ENCODE measurements around the gene PEBP1.
"Not testable (repeated sequence)": the region's sequence is repeated elsewhere in the genome, so short reads cannot be mapped to it uniquely, and the experiment has no call there.

DNA sequence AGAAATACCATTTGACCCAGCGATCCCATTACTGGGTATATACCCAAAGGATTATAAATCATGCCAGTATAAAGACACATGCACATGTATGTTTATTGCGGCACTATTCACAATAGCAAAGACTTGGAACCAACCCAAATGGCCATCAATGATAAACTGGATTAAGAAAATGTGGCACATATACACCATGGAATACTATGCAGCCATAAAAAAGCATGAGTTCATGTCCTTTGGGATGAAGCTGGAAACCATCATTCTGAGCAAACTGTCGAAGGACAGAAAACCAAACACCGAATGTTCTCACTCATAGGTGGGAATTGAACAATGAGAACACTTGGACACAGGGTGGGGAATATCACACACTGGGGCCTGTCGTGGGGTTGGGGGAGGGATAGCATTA is 6.5 kb upstream of the PEBP1 start:
- TF ChIP-seq, protein P1, sequence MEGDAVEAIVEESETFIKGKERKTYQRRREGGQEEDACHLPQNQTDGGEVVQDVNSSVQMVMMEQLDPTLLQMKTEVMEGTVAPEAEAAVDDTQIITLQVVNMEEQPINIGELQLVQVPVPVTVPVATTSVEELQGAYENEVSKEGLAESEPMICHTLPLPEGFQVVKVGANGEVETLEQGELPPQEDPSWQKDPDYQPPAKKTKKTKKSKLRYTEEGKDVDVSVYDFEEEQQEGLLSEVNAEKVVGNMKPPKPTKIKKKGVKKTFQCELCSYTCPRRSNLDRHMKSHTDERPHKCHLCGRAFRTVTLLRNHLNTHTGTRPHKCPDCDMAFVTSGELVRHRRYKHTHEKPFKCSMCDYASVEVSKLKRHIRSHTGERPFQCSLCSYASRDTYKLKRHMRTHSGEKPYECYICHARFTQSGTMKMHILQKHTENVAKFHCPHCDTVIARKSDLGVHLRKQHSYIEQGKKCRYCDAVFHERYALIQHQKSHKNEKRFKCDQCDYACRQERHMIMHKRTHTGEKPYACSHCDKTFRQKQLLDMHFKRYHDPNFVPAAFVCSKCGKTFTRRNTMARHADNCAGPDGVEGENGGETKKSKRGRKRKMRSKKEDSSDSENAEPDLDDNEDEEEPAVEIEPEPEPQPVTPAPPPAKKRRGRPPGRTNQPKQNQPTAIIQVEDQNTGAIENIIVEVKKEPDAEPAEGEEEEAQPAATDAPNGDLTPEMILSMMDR (IDR thresholded peaks at IDR 0.05) = not testable (repeated sequence)
- TF ChIP-seq POLR2A (IDR thresholded peaks at IDR 0.05) = not testable (repeated sequence)
